HEK293T (cell line): ENCODE measurements around the gene MYZAP.

ENCODE experiments used
- ARNT ChIP-seq: fragments of 450-650 bp; IDR thresholded peaks from 2 replicates; pipeline ENCODE4 v1.6.1; 2017; ENCODE audit warnings: mild to moderate bottlenecking
- ELF4 ChIP-seq: fragments of 450-650 bp; IDR thresholded peaks from 2 replicates; pipeline ENCODE4 v1.6.1; 2017; ENCODE audit warnings: antibody characterized with exemption
- FOXA1 ChIP-seq: fragments of 450-650 bp; IDR thresholded peaks from 2 replicates; pipeline ENCODE4 v1.6.1; 2016; ENCODE audit warnings: mild to moderate bottlenecking
- HDGF ChIP-seq: fragments of 450-650 bp; IDR thresholded peaks from 2 replicates; pipeline ENCODE4 v1.6.1; 2017; ENCODE audit warnings: antibody characterized with exemption, borderline replicate concordance
- PKNOX1 ChIP-seq: fragments of 450-650 bp; IDR thresholded peaks from 2 replicates; pipeline ENCODE4 v1.6.1; 2016
- SP1 ChIP-seq: fragments of 450-650 bp; IDR thresholded peaks from 2 replicates; pipeline ENCODE4 v1.6.1; 2017
- TARDBP ChIP-seq: fragments of 450-650 bp; IDR thresholded peaks from 2 replicates; pipeline ENCODE4 v1.6.1; 2016

- no peak for TF ChIP-seq HDGF
- no peak for TF ChIP-seq SP1
- TF ChIP-seq PKNOX1 = no peak
- TF ChIP-seq ELF4 = no peak
- TF ChIP-seq FOXA1 = no peak
- no peak for TF ChIP-seq TARDBP
- no peak for TF ChIP-seq ARNT
These were observed 136.7 kb downstream of the MYZAP start for GRCh38 chr15:57728436-57728835.
